Pancreas (tissue), 10 donors: ENCODE results near the gene PLS1. TPM values are rescaled to one million over a fixed set of nuclear protein-coding genes. Genes with fewer than 3 reads are reported as not detected.
"Not testable (repeated sequence)": the region's sequence is repeated elsewhere in the genome, so short reads cannot be mapped to it uniquely, and the experiment has no call there.

Source experiments
- ATAC-seq, 4 donors: fragments of 200-7000 bp; cut with Tn5 transposase; one replicate each; pipeline versions ENCODE4 v1.8.0 to v1.9.1; 2020; ENCODE audit warnings: mild to moderate bottlenecking in 4 of 4, moderate library complexity in 4 of 4
- DNase-seq, 6 donors: peaks; one replicate each; pipeline ENCODE4 v3.0.0-alpha.2; 2020
- FAIRE-seq: peaks from 2 replicates; lab custom pipeline; 2012; peaks lifted over from hg19 to GRCh38; lab: Jason Lieb, UNC
- H3K27ac ChIP-seq, 4 donors: fragments of 200-600 bp; sonication (generic); 1 replicate in 3 of 4; 2 replicates in 1 of 4; pipeline versions ENCODE4 v1.5.0 to v1.8.0; 2020
- H3K27me3 ChIP-seq, 4 donors: fragments of 200-600 bp; one replicate each; pipeline ENCODE4 v1.8.0; 2021
- H3K36me3 ChIP-seq, 3 donors: fragments of 200-600 bp; sonication (generic) in 1 of 3; one replicate each; pipeline versions ENCODE4 v1.5.0 to v1.8.0; 2020 to 2021
- H3K4me1 ChIP-seq, 3 donors: fragments of 200-600 bp; one replicate each; pipeline ENCODE4 v1.8.0; 2021
- H3K4me3 ChIP-seq, 4 donors: fragments of 200-600 bp; sonication (generic) in 2 of 4; one replicate each; pipeline versions ENCODE4 v1.5.0 to v1.8.0; 2020 to 2021
- H3K9me3 ChIP-seq, 4 donors: fragments of 200-600 bp; one replicate each; pipeline ENCODE4 v1.8.0; 2021
- WGBS, 2 donors: extraction: QIAGEN DNeasy Blood & Tissue Kit; methylation state at CpG; one replicate each; pipeline ENCODE4 v1.1.7; 2013; 5-methylcytosine and 5-hydroxymethylcytosine counted together
- intact Hi-C, 3 donors: fragments of 100-400 bp; cut with DNase I; formaldehyde crosslinking; loops; one replicate each; pipeline versions ENCODE4 v1.11.1 to v1.14.2; 2022
- polyA plus RNA-seq, 2 donors: library from polyadenylated mRNA; stranded (reverse); fragments of 200-250 nt; gene quantifications; one replicate each; pipeline ENCODE4 v1.2.3, GENCODE V29; 2013
- total RNA-seq, 6 donors: library from RNA; stranded (reverse); fragmentation: NEBNext Ultra II Directional in 4 of 6; extraction: Animal tissue kit (Norgen Biotek cat#: 25700) in 4 of 6; gene quantifications; one replicate each; pipeline versions ENCODE4 v1.2.1 to v1.2.4, GENCODE V29; 2021 to 2023
- TF ChIP-seq, protein P1 (sequence below), 4 donors: fragments of 200-600 bp; sonication (generic) in 3 of 4; IDR thresholded peaks; one replicate each; pipeline versions ENCODE4 v1.5.0 to v1.8.0; 2021; ENCODE audit warnings: antibody characterized with exemption in 4 of 4
- donor health status: healthy with polysubstance abuse.
- donor health status: DM: no; HTN: no; CAD: no; lungs with moderate emphysema.
- donor health status: DM: no; HTN: no; CAD: no.
- donor health status: control.
- donor health status: control.
- donor health status: Bipolar disorder and iron deficiency.
- donor health status: DM: yes; HTN: yes; CAD: no.
- donor health status: DM: no; HTN: no; CAD: no.
- donor health status: DM: no; HTN: no; CAD: no.
- donor health status: DM: yes; HTN: yes; CAD: no.

Gene PLS1
- total and polyA plus RNA-seq, 8 donors, result 3.0 to 23.6 (median 10.2) TPM

DNA sequence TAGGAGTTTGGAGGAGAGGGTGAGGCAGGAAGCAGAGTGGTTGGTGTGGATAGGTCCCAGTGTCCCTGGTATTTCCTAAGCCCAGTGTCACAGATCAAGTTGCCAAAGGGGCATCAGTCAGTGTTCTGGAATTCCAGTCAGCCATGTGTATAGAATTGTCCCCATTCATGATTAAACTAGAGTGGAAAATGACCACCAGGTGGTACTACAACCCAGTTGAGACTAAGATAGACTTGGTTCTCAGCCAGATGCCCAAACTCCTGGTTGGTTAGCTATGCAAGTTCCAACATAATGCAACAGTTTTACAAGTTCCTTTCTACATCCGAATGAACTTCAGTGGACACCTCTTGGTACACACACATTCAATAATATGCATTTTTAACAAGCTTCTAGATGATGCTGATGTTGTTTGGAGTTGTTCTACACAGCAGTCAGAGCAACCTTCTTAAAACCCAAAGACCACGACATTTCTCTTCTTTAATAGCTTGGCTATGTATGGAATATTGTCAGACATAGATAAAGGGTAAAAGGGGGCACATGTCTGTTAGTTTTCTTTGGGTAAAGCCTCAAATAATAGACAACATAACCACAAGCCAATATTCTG, 9.3 kb upstream of the PLS1 start:
- FAIRE-seq (no peak), DNase-seq (peak in 3 of 6 donors; percentile 30 to 64 (median 44)), ATAC-seq (peak; percentile 86 to 99 (median 96))
- no peaks in the 10 kb centered on the region for H3K27me3 ChIP-seq
- TF ChIP-seq, protein P1, sequence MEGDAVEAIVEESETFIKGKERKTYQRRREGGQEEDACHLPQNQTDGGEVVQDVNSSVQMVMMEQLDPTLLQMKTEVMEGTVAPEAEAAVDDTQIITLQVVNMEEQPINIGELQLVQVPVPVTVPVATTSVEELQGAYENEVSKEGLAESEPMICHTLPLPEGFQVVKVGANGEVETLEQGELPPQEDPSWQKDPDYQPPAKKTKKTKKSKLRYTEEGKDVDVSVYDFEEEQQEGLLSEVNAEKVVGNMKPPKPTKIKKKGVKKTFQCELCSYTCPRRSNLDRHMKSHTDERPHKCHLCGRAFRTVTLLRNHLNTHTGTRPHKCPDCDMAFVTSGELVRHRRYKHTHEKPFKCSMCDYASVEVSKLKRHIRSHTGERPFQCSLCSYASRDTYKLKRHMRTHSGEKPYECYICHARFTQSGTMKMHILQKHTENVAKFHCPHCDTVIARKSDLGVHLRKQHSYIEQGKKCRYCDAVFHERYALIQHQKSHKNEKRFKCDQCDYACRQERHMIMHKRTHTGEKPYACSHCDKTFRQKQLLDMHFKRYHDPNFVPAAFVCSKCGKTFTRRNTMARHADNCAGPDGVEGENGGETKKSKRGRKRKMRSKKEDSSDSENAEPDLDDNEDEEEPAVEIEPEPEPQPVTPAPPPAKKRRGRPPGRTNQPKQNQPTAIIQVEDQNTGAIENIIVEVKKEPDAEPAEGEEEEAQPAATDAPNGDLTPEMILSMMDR (IDR thresholded peaks at IDR 0.05), result peak in 3 of 4 donors; percentile 23 to 53 (median 47)
- 36 to 41% methylated on average over 2 of the region's 2 CpGs for WGBS, 2 donors
- H3K36me3 ChIP-seq, result no peaks in the 10 kb centered on the region
- H3K27ac ChIP-seq, result no peak overlapping the region
- intact Hi-C loops, result no loop called here
- no peak overlapping the region for H3K4me3 ChIP-seq
- H3K4me1 ChIP-seq, result no peaks in the 10 kb centered on the region
- H3K9me3 ChIP-seq, result no peaks in the 10 kb centered on the region

GRCh38 chr3:142588703-142589102, 7.5 kb upstream of the PLS1 start:
- H3K4me3 ChIP-seq, result no peak overlapping the region
- 70 to 84% methylated on average over 1 of the region's 1 CpG for WGBS, 2 donors

DNA sequence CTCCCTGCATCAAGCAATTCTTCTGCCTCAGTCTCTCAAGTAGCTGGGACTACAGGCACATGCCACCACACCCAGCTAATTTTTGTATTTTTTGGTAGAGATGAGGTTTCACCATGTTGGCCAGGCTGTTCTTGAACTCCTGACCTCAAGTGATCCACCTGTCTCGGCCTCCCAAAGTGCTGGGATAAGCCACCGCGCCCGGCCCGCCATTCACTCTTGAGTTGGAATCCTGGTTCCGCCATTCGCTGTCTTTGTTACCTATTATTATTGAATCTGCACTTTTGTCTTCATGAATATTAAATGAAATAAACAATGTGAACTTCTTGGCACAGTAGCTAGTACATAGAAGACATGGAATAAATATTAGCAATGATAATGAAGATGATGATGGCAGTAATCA, 3.9 kb upstream of the PLS1 start:
- H3K9me3 ChIP-seq, H3K36me3 ChIP-seq, H3K27ac ChIP-seq, DNase-seq, intact Hi-C loops, H3K27me3 ChIP-seq, H3K4me1 ChIP-seq, FAIRE-seq, H3K4me3 ChIP-seq, ATAC-seq: not testable (repeated sequence)
- 93 to 97% methylated on average over 7 of the region's 7 CpGs for WGBS, 2 donors

More at GRCh38 chr3:142588703-142589102, 7.5 kb upstream of the PLS1 start:
- FAIRE-seq (no peak), DNase-seq (no peak), ATAC-seq (no peak)
- intact Hi-C loops, result no loop called here
- Histone ChIP-seq H3K27ac (no peak overlapping the region), H3K9me3 (no peaks in the 10 kb centered on the region), H3K36me3 (no peaks in the 10 kb centered on the region), H3K4me1 (no peaks in the 10 kb centered on the region), H3K27me3 (no peaks in the 10 kb centered on the region)
- TF ChIP-seq, protein P1 (IDR thresholded peaks at IDR 0.05), result no peak

GRCh38 chr3:142595141-142595540, 1.1 kb upstream of the PLS1 start:
- Histone ChIP-seq H3K36me3 (no peaks in the 10 kb centered on the region), H3K27ac (peak overlapping the region; percentile 75 to 94 (median 87)), H3K27me3 (no peaks in the 10 kb centered on the region), H3K4me3 (peak overlapping the region in 2 of 4 donors; percentile 59 to 63), H3K9me3 (no peaks in the 10 kb centered on the region), H3K4me1 (peaks cover 0 to 3% (median 0%) of the 10 kb centered on the region in 3 donors)
- no peak for DNase-seq
- 4 to 8% methylated on average over 1 of the region's 1 CpG for WGBS, 2 donors
- TF ChIP-seq, protein P1 (IDR thresholded peaks at IDR 0.05), result no peak
- no peak for FAIRE-seq
- intact Hi-C loops, result no loop called here
- ATAC-seq, result no peak

- Histone ChIP-seq H3K27ac (peak overlapping the region; percentile 75 to 94 (median 87)), H3K9me3 (no peaks in the 10 kb centered on the region), H3K4me1 (peaks cover 0 to 3% (median 0%) of the 10 kb centered on the region in 3 donors), H3K27me3 (no peaks in the 10 kb centered on the region), H3K36me3 (no peaks in the 10 kb centered on the region), H3K4me3 (peak overlapping the region; percentile 35 to 70 (median 61))
- DNase-seq, result peak in 2 of 6 donors; percentile 22 to 30
- no peak for FAIRE-seq
- WGBS, 2 donors, result 2 to 5% methylated on average over 7 of the region's 7 CpGs
- TF ChIP-seq, protein P1 (IDR thresholded peaks at IDR 0.05), result no peak
- peak; percentile 52 to 63 (median 54) for ATAC-seq
- intact Hi-C loops, result no loop called here
Measured at GRCh38 chr3:142595581-142595950, 627 bp upstream of the PLS1 start.
